Measurements from ENCODE around the gene COQ5. TPM values are rescaled to one million over a fixed set of nuclear protein-coding genes. Genes with fewer than 3 reads are reported as not detected.
"Not testable (repeated sequence)": the region's sequence is repeated elsewhere in the genome, so short reads cannot be mapped to it uniquely, and the experiment has no call there.

COQ5 gene
- total RNA-seq, 4 donors from 2014 or later: 17.9 to 33.3 (median 32.8) TPM

DNA sequence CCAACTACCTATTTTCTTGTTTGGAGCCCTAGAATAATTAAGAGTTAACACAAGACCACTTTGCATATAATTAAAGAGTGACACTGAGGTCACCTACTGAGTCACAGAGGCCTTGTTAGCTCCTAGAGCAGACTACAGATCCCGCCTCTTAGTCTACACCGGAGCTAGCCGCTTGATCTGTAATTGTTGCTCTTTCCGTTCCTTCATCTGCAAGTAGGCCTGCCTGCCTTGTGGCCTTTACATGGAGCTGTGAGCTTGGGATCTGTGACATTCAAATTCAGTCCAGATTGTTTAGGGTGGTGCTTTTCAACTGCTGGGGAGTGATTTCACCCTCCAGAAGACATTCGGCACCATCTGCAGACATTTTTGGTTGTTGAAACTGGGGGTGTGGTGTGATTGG, 38.6 kb downstream of the COQ5 start:
- Histone ChIP-seq H3K9me3 (no peaks in the 10 kb centered on the region), H3K4me1 (peaks cover 6% of the 10 kb centered on the region in 2 donors), H3K4me3 (replicated peaks in 1 of 3) (no peak overlapping the region), H3K27ac (no peak overlapping the region), H3K27me3 (no peaks in the 10 kb centered on the region), H3K36me3 (no peaks in the 10 kb centered on the region)
- WGBS, 2 donors: 97 to 98% methylated on average over 5 of the region's 5 CpGs
- DNase-seq: no peak
- TF ChIP-seq, protein P1, sequence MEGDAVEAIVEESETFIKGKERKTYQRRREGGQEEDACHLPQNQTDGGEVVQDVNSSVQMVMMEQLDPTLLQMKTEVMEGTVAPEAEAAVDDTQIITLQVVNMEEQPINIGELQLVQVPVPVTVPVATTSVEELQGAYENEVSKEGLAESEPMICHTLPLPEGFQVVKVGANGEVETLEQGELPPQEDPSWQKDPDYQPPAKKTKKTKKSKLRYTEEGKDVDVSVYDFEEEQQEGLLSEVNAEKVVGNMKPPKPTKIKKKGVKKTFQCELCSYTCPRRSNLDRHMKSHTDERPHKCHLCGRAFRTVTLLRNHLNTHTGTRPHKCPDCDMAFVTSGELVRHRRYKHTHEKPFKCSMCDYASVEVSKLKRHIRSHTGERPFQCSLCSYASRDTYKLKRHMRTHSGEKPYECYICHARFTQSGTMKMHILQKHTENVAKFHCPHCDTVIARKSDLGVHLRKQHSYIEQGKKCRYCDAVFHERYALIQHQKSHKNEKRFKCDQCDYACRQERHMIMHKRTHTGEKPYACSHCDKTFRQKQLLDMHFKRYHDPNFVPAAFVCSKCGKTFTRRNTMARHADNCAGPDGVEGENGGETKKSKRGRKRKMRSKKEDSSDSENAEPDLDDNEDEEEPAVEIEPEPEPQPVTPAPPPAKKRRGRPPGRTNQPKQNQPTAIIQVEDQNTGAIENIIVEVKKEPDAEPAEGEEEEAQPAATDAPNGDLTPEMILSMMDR (IDR thresholded peaks at IDR 0.05): no peak
- TF ChIP-seq POLR2A (IDR thresholded peaks at IDR 0.05): no peak
- intact Hi-C loops (cut with DNase I): no loop called here

- WGBS, 2 donors: 94 to 98% methylated on average over 4 of the region's 4 CpGs
- no peak for DNase-seq
- H3K4me3 ChIP-seq (replicated peaks in 1 of 3): no peak overlapping the region
Measured at GRCh38 chr12:120489018-120489417, 39.9 kb downstream of the COQ5 start.

DNA sequence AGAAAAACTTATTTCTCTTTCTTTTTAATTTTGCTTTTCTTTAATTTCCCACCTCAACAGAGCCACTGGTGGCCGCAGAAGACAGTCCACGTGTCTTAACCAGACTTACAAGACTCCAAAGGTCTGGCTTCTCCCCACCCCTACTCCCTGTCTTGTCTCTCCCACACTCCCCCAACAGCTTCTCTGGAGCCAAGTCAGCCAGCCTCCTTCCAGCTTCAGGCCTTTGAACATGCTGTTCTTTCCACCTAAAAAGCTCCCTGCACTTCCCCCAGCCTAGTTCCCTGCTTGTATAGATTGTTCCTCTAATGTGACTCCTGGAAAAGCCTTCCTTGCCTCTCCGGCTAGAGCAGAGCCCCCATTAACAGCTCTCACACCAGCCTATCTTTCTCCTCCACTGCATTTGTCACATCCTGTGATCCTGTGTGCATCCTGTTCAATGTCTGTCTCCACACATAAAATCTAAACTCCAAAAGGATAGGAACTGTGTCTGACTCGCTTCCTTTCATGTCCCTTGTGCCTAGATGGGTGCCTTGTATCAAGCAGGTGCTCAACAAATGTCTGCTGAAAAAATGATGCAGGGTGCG, 40.8 kb downstream of the COQ5 start:
- 78% methylated on average over 5 of the region's 5 CpGs for WGBS, 2 donors
- TF ChIP-seq, protein P1 (IDR thresholded peaks at IDR 0.05): no peak
- TF ChIP-seq POLR2A (IDR thresholded peaks at IDR 0.05): no peak
- H3K36me3 ChIP-seq: no peaks in the 10 kb centered on the region
- H3K4me3 ChIP-seq (replicated peaks in 1 of 3): no peak overlapping the region
- intact Hi-C loops (cut with DNase I): no loop called here
- DNase-seq: no peak
- H3K9me3 ChIP-seq: no peaks in the 10 kb centered on the region
- H3K4me1 ChIP-seq: no peaks in the 10 kb centered on the region
- H3K27ac ChIP-seq: no peak overlapping the region
- H3K27me3 ChIP-seq: no peaks in the 10 kb centered on the region

More at GRCh38 chr12:120489018-120489417, 39.9 kb downstream of the COQ5 start:
- intact Hi-C loops (cut with DNase I): no loop called here
- Histone ChIP-seq H3K36me3 (no peaks in the 10 kb centered on the region), H3K9me3 (no peaks in the 10 kb centered on the region), H3K27me3 (no peaks in the 10 kb centered on the region), H3K27ac (no peak overlapping the region), H3K4me1 (no peaks in the 10 kb centered on the region)
- no peak for TF ChIP-seq POLR2A (IDR thresholded peaks at IDR 0.05)
- TF ChIP-seq, protein P1 (IDR thresholded peaks at IDR 0.05): no peak

DNA sequence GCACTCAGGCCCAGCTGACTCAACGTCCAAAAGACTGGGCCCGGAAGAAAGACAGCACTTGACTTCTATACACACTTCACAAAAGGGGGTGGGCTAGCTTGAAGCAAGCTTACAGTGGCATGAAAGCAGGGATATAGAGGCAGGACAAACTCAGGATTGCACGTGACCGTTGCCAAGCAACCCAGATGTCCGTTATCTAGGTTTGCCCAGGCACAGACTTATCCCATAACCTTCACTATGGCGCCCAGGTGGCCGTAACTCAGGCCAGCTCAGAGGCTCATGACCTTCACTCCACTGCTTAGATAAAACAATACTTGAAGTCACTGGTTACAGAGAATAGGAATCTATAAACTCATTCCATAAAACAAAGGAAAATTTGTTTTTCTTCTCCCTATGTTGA, 41.4 kb downstream of the COQ5 start:
- H3K4me3 ChIP-seq (replicated peaks in 1 of 3); H3K27ac ChIP-seq; H3K9me3 ChIP-seq; intact Hi-C loops (cut with DNase I); H3K4me1 ChIP-seq; DNase-seq; H3K27me3 ChIP-seq; H3K36me3 ChIP-seq: not testable (repeated sequence)
- 85 to 94% methylated on average over 7 of the region's 7 CpGs for WGBS, 2 donors

- no peak overlapping the region for H3K4me3 ChIP-seq (replicated peaks in 1 of 3)
- intact Hi-C loops (cut with DNase I): no loop called here
- no peak for DNase-seq
- no peaks in the 10 kb centered on the region for H3K4me1 ChIP-seq
- no peaks in the 10 kb centered on the region for H3K9me3 ChIP-seq
- no peak for TF ChIP-seq POLR2A (IDR thresholded peaks at IDR 0.05)
- TF ChIP-seq, protein P1 (IDR thresholded peaks at IDR 0.05): no peak
- H3K27me3 ChIP-seq: no peaks in the 10 kb centered on the region
- 94% methylated on average over 7 of the region's 7 CpGs for WGBS, 2 donors
- no peak overlapping the region for H3K27ac ChIP-seq
- H3K36me3 ChIP-seq: no peaks in the 10 kb centered on the region
Measured at GRCh38 chr12:120485961-120486881, 42.7 kb downstream of the COQ5 start.
